GM10266 (cell line): ENCODE results near the gene ITFG1.
"Not testable (repeated sequence)": the region's sequence is repeated elsewhere in the genome, so short reads cannot be mapped to it uniquely, and the experiment has no call there.

Experiments
- DNase-seq: peaks from one replicate; pipeline ENCODE4 v3.0.0; 2012; ENCODE audit errors: extremely low spot score
- TF ChIP-seq, protein P1 (sequence below): IDR thresholded peaks from 2 replicates; pipeline ENCODE4 v1.5.1; 2012; ENCODE audit warnings: mild to moderate bottlenecking, low read depth; ENCODE audit not compliant: control insufficient read depth, insufficient read depth; ENCODE audit errors: missing control alignments

Gene ITFG1

DNA sequence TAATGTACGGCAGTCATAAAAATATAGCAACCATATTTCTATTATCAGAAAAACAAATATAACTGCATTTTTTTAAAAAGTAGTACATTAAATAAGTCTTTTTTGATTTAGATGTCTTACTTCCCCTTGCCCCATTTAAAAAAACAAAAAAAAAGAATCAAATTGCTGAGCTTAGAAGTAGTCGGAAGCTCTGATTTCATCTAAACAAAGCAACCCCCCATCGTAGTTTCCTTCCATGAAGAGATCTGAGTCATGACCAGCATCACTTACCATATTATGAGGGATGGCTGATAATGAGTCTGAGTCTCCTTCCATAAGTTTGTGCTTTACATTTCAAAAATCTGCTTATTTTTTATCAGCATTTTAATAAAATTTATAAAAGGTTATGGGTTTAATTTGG, 86.2 kb downstream of the ITFG1 start:
- DNase-seq, result no peak
- TF ChIP-seq, protein P1, sequence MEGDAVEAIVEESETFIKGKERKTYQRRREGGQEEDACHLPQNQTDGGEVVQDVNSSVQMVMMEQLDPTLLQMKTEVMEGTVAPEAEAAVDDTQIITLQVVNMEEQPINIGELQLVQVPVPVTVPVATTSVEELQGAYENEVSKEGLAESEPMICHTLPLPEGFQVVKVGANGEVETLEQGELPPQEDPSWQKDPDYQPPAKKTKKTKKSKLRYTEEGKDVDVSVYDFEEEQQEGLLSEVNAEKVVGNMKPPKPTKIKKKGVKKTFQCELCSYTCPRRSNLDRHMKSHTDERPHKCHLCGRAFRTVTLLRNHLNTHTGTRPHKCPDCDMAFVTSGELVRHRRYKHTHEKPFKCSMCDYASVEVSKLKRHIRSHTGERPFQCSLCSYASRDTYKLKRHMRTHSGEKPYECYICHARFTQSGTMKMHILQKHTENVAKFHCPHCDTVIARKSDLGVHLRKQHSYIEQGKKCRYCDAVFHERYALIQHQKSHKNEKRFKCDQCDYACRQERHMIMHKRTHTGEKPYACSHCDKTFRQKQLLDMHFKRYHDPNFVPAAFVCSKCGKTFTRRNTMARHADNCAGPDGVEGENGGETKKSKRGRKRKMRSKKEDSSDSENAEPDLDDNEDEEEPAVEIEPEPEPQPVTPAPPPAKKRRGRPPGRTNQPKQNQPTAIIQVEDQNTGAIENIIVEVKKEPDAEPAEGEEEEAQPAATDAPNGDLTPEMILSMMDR, result no peak

DNA sequence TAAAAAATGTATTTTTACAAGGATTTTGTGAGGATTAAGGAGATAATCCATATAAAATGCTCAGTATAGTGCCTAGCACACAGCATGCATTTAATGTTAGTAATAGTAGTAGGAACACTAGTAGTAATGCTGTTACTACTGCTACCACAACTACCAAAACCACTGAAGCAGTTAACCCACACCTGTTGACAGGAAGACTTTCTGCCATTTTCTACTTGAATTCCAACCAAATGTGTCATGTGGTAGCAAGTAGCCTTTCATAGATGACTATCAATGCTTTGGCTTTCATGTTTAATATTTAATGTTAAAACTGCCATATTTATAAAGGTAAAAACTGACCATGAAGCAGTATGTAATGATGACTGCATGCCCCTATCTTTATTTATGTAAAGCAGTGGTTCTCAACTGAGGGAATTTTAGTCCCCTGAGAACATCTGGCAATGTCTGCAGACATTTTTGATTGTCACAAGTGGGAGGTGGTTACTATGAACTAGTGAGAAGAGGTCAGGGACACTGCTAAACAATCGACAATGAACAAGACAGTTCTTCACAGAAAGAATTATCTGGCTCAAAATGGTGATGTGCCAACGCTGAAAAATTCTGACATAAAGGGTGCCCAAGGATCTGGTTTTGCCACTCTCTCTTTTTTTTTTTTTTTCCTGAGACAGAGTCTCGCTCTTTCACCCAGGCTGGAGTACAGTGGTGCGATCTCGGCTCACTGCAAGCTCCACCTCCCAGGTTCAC, 89.4 kb downstream of the ITFG1 start:
- no peak for DNase-seq
- TF ChIP-seq, protein P1, result no peak

DNA sequence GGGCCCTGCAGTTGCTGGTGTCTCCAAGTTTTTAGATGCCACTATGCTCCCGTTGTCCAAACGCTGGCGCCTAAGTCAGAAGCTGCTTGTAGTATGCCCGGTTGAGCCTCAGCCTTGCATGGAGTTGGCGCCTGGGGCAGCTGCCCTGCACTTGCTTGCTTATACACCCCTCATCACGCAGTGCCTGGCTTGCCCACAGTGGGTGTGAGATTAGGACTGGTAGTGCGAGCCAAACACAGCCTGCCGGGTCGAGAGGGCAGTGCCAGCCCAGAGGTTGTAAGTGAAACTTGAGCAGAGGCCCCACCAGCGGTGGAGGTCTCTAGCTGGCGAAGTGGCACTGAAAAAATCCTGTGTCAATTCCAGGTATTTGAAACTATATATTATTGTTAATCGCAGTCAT, 90.3 kb downstream of the ITFG1 start:
- TF ChIP-seq, protein P1, result no peak
- no peak for DNase-seq

DNA sequence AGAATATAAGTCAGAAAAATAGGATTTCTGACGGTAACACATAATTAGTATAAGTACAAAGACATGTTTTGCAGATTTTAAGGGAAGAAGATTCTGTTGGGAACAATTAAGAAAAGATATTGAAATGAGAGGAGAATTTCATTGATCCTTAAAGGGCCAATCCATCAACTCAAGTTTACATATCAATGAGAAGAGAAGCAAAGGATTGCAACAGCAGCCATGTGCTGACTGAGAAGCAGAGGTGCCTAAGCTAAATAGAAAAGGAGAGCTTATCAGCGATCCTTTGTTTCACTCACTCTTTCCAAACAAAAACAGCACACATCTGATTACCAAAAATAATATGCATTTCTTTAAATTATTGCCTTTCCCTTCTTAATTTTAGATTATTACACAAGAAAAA, 94.6 kb downstream of the ITFG1 start:
- DNase-seq, result no peak
- TF ChIP-seq, protein P1, result no peak

DNA sequence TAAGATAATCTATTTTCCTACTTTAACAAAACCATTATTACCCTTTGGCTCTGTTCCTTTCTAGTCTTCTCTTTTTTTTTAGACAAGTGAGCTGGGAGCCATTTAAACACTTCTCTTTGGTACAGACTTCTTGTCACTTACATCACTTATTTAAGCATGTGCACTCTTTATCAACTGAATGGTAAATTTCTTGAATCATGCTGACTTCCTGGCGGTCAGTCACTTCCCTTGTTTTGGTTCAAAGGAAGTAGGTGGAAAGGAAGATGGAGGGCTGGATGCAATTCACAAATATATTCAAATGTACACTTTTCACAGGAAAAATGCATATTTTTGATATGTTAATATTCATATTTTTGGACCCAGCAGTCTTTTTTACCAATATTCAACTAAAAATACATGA, 97.1 kb downstream of the ITFG1 start:
- TF ChIP-seq, protein P1, result no peak
- no peak for DNase-seq

DNA sequence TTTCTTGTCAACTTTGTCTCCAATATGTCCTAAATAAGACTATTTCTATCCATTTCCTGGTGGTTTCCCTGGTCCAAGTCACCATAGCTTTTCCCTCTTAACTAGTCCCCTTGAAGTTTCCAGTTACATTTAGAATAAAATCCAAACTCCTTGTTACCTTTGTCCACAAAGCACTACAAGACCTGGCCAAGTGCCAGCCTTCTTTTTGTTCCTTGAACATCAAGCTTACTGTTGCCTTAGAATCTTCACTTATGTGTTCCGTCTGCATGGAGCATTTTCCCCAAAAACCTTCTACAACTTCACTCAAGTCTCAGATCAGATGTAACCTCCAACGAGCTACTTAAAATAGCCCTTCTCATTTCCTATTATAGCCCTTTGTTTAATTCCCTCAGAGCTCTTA, 101.4 kb downstream of the ITFG1 start:
- no peak for DNase-seq
- TF ChIP-seq, protein P1, result no peak

DNA sequence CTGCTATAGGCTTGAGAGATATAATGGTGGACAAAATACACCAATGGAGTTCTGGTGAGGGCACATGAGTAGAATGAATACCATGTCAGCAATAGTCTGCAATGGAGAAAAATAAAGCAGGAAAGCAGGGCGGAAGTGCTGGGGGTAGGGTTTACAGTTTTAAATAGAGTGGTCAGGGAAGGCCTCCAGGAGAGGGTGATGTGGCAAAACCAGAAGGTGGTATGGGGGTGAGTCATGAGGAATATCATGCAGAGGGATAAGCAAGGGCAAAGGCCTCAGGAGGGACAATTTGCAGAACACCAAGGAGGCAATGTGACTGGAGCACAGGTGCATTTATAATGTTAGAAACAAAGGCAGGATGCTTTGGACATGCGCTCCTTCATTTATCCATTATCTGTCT, 102.0 kb downstream of the ITFG1 start:
- TF ChIP-seq, protein P1, result no peak
- no peak for DNase-seq

DNA sequence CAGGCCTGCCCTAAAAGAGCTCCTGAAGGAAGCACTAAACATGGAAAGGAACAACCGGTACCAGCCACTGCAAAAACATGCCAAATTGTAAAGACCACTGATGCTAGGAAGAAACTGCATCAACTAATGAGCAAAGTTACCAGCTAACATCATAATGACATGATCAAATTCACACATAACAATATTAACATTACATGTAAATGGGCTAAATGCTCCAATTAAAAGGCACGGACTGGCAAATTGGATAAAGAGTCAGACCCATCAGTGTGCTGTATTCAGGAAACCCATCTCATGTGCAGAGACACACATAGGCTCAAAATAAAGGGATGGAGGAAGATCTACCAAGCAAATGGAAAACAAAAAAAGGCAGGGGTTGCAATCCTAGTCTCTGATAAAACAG, 111.8 kb downstream of the ITFG1 start:
- not testable (repeated sequence) for DNase-seq

DNA sequence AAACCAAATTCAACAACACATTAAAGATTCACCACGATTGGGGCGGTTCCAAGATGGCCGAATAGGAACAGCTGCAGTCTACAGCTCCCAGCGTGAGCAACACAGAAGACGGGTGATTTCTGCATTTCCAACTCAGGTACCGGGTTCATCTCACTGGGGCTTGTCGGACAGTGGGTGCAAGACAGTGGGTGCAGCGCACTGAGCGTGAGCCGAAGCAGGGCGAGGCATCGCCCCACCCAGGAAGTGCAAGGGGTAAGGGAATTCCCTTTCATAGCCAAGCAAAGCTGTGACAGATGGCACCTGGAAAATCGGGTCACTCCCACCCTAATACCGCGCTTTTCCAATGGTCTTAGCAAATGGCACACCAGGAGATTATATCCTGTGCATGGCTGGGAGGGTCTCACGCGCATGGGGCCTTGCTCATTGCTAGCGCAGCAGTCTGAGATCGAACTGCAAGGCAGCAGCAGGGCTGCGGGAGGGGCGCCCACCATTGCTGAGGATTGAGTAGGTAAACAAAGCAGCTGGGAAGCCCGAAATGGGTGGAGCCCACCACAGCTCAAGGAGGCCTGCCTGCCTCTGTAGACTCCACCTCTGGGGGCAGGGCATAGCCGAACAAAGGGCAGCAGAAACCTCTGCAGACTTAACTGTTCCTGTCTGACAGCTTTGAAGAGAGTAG, 113.7 kb downstream of the ITFG1 start:
- DNase-seq, result not testable (repeated sequence)
